Stimulated activated CD4-positive, alpha-beta T cell treated with anti-CD3 and anti-CD28 coated beads, Interleukin-1b, Interleukin-23, amount 100 ng/mL, for 4 hours (primary cell): ENCODE results near the gene BPNT1.

Experiments used
- DNase-seq, 2 donors: peaks; one replicate each; pipeline ENCODE4 v3.0.0-alpha.2; 2020; ENCODE audit warnings: low read depth in 2 of 2

BPNT1 gene

DNA sequence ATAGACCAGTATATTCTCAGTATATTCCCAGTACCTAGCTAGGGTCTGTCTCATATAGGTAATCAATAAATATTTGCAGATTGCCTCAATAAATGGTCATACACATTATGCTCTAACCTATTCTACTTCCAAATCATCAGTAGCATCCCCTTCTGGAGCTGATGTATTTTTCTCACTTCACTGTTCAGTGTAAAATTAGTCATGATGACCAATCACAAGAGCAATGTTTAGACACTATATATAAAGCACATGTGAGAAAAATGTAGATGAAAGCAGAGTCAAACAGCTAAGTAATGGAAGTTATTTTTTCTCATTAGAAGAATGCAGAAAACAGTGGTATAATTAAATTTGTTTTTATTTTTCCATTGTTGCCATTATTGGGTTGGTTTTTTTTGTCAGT lies 78.0 kb downstream of the BPNT1 start:
- DNase-seq = no peak
